ENCODE measurements around the gene LIPC. TPM values are rescaled to one million over a fixed set of nuclear protein-coding genes. Genes with fewer than 3 reads are reported as not detected.
"Not testable (repeated sequence)": the region's sequence is repeated elsewhere in the genome, so short reads cannot be mapped to it uniquely, and the experiment has no call there.

LIPC gene
- total and polyA plus RNA-seq, 12 donors = 0.22 to 1.3 (median 0.42) TPM; not detected in 1

DNA sequence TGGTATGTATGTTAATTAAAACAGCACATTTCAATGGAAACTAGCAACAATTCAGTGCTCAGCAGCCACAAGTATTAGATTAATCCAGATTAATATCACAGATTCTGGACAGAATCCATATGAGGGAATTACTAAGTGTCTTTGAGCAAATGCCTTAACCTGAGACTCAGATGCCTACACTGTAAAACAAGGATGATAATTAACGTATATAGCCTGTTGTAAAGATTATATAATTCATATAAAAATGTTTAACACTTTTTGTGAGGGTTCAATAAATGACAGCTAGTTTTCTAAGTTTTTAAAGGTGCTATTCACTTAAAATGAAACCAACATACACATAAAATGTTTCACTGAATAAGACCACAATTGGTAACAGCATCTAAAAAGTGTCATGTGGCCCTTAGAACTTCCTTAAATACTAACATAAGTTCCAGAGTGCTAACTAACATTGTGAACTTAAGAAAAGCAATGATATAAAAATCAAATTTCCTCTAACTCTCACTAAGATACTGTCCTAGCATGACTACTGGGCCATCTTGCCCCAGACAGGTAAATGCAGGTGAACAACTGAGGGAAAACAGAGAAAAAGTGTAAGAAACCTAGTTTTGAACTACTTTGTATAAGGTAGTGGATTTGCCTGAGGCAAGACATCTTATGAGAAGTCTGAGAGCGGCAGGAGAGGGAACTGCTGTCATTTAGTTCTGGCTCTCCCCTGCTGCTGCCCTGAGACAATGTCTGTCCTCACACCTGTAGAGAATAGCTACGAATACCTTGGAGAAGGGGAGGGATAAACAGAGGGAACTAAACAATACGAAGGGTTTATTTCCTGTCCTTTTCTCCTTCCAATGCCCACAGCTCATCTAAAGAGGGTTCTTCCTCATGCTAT is 166.4 kb downstream of the LIPC start:
- ATAC-seq = no peak

DNA sequence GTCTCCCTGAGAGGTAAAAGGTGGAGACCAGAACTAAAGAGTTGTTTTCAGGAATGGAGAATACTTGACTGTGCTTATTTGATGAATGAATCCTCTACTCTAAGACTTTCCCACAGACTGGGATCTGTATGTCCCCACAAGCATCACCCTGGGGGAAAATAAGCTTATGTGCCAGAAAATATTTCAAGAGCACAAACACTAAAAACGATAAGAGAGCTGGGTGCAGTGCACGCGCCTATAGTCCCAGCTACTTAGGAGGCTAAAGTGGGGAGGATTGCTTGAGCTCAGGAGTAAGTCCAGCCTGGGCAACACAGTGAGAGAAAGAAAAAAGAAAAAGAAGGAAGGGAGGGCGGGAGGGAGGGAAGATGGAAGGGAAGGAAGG is 167.0 kb downstream of the LIPC start:
- 94% methylated on average over 4 of the region's 4 CpGs for WGBS, 2 donors
- H3K27ac ChIP-seq = peak overlapping the region in 1 of 10 donors; percentile 26
- DNase-seq = no peak
- intact Hi-C loops (cut with DNase I) = loop anchor here in 1 of 10 donors (10.0 kb wide), 1 partner anchor 334 kb away; no protein-coding TSS in a partner anchor
- no peaks in the 10 kb centered on the region for H3K27me3 ChIP-seq
- no peak overlapping the region for H3K4me3 ChIP-seq
- peaks cover 0 to 4% (median 0%) of the 10 kb centered on the region in 9 donors for H3K4me1 ChIP-seq
- TF ChIP-seq, protein P1, sequence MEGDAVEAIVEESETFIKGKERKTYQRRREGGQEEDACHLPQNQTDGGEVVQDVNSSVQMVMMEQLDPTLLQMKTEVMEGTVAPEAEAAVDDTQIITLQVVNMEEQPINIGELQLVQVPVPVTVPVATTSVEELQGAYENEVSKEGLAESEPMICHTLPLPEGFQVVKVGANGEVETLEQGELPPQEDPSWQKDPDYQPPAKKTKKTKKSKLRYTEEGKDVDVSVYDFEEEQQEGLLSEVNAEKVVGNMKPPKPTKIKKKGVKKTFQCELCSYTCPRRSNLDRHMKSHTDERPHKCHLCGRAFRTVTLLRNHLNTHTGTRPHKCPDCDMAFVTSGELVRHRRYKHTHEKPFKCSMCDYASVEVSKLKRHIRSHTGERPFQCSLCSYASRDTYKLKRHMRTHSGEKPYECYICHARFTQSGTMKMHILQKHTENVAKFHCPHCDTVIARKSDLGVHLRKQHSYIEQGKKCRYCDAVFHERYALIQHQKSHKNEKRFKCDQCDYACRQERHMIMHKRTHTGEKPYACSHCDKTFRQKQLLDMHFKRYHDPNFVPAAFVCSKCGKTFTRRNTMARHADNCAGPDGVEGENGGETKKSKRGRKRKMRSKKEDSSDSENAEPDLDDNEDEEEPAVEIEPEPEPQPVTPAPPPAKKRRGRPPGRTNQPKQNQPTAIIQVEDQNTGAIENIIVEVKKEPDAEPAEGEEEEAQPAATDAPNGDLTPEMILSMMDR (IDR thresholded peaks at IDR 0.05) = no peak
- no peaks in the 10 kb centered on the region for H3K9me3 ChIP-seq
- no peak for ATAC-seq
- H3K36me3 ChIP-seq = peaks cover 0 to 91% (median 4%) of the 10 kb centered on the region in 9 donors

More for the DNA sequence above, 166.4 kb downstream of the LIPC start:
- H3K4me3 ChIP-seq = no peak overlapping the region
- TF ChIP-seq, protein P1 (IDR thresholded peaks at IDR 0.05) = no peak
- no peaks in the 10 kb centered on the region for H3K9me3 ChIP-seq
- H3K36me3 ChIP-seq = peaks cover 0 to 91% (median 4%) of the 10 kb centered on the region in 9 donors
- no peak for DNase-seq
- peaks cover 0 to 4% (median 0%) of the 10 kb centered on the region in 9 donors for H3K4me1 ChIP-seq
- H3K27ac ChIP-seq = peak overlapping the region in 1 of 10 donors; percentile 26
- intact Hi-C loops (cut with DNase I) = loop anchor here in 1 of 10 donors (10.0 kb wide), 1 partner anchor 333 kb away; no protein-coding TSS in a partner anchor
- H3K27me3 ChIP-seq = no peaks in the 10 kb centered on the region
- WGBS, 2 donors = 95 to 97% methylated on average over 4 of the region's 4 CpGs

DNA sequence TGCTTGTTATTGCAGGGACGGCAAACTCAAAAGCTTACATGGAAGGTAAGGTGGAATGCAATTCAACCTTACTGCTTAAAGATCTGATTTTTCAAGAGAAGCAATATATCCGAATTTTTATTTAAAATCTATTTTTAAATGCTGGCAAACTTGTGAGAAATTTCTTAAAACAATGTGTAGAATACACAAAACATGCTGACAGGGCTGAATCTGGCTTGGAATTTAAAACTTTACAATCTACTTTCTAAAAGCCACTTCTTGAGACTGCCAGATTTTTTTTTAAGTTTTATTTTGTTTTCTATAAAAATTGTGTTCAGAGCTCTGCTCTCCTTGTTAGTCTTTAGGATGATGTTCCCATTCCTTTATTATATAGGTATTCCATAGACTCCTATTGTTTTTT is 171.0 kb downstream of the LIPC start:
- Histone ChIP-seq H3K36me3 (peaks cover 0 to 87% (median 4%) of the 10 kb centered on the region in 9 donors), H3K27ac (no peak overlapping the region), H3K4me3 (no peak overlapping the region), H3K9me3 (no peaks in the 10 kb centered on the region), H3K27me3 (no peaks in the 10 kb centered on the region), H3K4me1 (peaks cover 0 to 4% (median 0%) of the 10 kb centered on the region in 9 donors)
- intact Hi-C loops (cut with DNase I) = no loop called here
- WGBS, 2 donors = 84 to 88% methylated on average over 2 of the region's 2 CpGs
- ATAC-seq = no peak
- DNase-seq = no peak
- TF ChIP-seq, protein P1 (IDR thresholded peaks at IDR 0.05) = no peak

DNA sequence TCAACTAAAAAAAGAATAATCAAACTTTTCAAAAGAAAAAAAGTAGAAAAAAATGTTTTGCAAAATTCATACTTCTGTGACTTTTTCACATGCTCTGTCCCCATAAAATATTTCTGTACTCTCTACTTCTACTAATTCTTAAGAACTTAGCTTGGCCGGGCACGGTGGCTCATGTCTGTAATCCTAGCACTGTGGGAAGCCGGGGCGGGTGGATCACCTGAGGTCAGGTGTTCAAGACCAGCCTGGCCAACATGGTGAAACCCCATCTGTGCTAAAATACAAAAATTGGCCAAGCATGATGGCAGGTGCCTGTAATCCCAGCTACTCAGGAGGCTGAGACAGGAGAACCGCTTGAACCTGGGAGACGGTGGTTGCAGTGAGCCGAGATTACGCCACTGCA is 172.1 kb downstream of the LIPC start:
- Histone ChIP-seq H3K36me3 (peaks cover 0 to 91% (median 4%) of the 10 kb centered on the region in 9 donors), H3K4me1 (peaks cover 0 to 11% (median 0%) of the 10 kb centered on the region in 9 donors)
- H3K9me3 ChIP-seq; H3K27ac ChIP-seq; H3K4me3 ChIP-seq; H3K27me3 ChIP-seq; intact Hi-C loops (cut with DNase I); DNase-seq; ATAC-seq: not testable (repeated sequence)
- 98% methylated on average over 8 of the region's 8 CpGs for WGBS, 2 donors

Data from heart right ventricle (tissue), 16 donors.